GM19043 (cell line): ENCODE measurements around the gene CORIN.
"Not testable (repeated sequence)": the region's sequence is repeated elsewhere in the genome, so short reads cannot be mapped to it uniquely, and the experiment has no call there.

ENCODE experiments used
- ATAC-seq: cut with Tn5 transposase; IDR thresholded peaks from one replicate; pipeline ENCODE4 v1.9.1; 2021; ENCODE audit warnings: low read depth; ENCODE audit not compliant: unreplicated experiment

Gene CORIN

GRCh38 chr4:47698837-47699236, 139.0 kb downstream of the CORIN start:
- no peak for ATAC-seq

GRCh38 chr4:47696823-47697222, 141.0 kb downstream of the CORIN start:
- ATAC-seq, result no peak

- ATAC-seq, result no peak
These were observed 142.6 kb downstream of the CORIN start for GRCh38 chr4:47695260-47695659.

- ATAC-seq, result no peak
These were observed 143.5 kb downstream of the CORIN start for GRCh38 chr4:47694322-47694721.

GRCh38 chr4:47692691-47693090, 145.2 kb downstream of the CORIN start:
- ATAC-seq, result no peak

GRCh38 chr4:47691757-47692383, 146.0 kb downstream of the CORIN start:
- ATAC-seq, result not testable (repeated sequence)

- no peak for ATAC-seq
These were observed 147.3 kb downstream of the CORIN start for GRCh38 chr4:47690611-47691010.

- ATAC-seq, result peak; percentile 81
These were observed 151.5 kb downstream of the CORIN start for GRCh38 chr4:47686294-47686872.

- no peak for ATAC-seq
These were observed 162.1 kb downstream of the CORIN start for GRCh38 chr4:47675806-47676205.

- ATAC-seq, result no peak
These were observed 163.7 kb downstream of the CORIN start for GRCh38 chr4:47674144-47674543.

- no peak for ATAC-seq
These were observed 165.2 kb downstream of the CORIN start for GRCh38 chr4:47672696-47673095.

- ATAC-seq, result no peak
These were observed 167.9 kb downstream of the CORIN start for GRCh38 chr4:47669946-47670345.

GRCh38 chr4:47668810-47669408, 169.0 kb downstream of the CORIN start:
- ATAC-seq, result peak; percentile 92

GRCh38 chr4:47668256-47668655, 169.6 kb downstream of the CORIN start:
- ATAC-seq, result no peak

GRCh38 chr4:47667552-47667951, 170.3 kb downstream of the CORIN start:
- ATAC-seq, result no peak

GRCh38 chr4:47664051-47664826, 173.6 kb downstream of the CORIN start:
- no peak for ATAC-seq

- ATAC-seq, result no peak
These were observed 174.9 kb downstream of the CORIN start for GRCh38 chr4:47662975-47663374.

- ATAC-seq, result no peak
These were observed 176.1 kb downstream of the CORIN start for GRCh38 chr4:47661741-47662140.

- ATAC-seq, result no peak
These were observed 178.5 kb downstream of the CORIN start for GRCh38 chr4:47659342-47659741.

GRCh38 chr4:47654972-47655693, 182.7 kb downstream of the CORIN start:
- no peak for ATAC-seq

- no peak for ATAC-seq
These were observed 185.8 kb downstream of the CORIN start for GRCh38 chr4:47652092-47652491.
